Posterior vena cava (tissue), 2 donors: ENCODE data around the gene SH3RF3. TPM values are rescaled to one million over a fixed set of nuclear protein-coding genes. Genes with fewer than 3 reads are reported as not detected.

Experiments used
- DNase-seq: peaks from one replicate; pipeline ENCODE4 v3.0.0-alpha.2; 2020; ENCODE audit warnings: low spot score
- intact Hi-C, 2 donors: fragments of 100-400 bp; cut with DNase I; formaldehyde crosslinking; loops; one replicate each; pipeline versions ENCODE4 v1.14.1 to v1.14.2; 2022 to 2023
- total RNA-seq, 2 donors: library from RNA; stranded (reverse); fragmentation: NEBNext Ultra II Directional; extraction: Animal tissue kit (Norgen Biotek cat#: 25700); gene quantifications; one replicate each; pipeline ENCODE4 v1.2.1, GENCODE V29; 2021
- donor health status: DM: yes; HTN: yes; CAD: no.
- donor health status: DM: yes; HTN: yes; CAD: no.

The SH3RF3 gene
- total RNA-seq, 2 donors from 2014 or later: 10.1 to 14.1 TPM

DNA sequence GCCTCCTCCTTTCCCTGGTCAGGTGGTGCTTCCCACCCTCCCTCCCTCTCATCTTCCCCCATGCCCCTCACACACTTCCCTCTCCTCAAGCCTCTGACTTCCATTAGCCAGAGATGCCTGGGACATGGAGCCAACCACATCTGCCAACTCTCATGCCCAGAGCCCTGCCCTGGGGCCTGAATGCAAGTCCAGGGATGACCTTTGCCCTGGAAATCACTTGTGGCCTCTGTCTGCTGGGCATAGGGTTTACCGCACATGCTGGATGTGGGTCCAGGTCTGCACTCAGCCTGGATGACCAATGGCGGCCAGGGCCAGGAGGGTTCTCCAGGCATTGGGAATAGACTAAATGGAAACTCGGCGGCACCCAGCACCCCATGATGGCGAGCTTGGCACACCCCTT, 385.9 kb downstream of the SH3RF3 start:
- intact Hi-C loops: loop anchor here in 1 of 2 donors (5.0 kb wide), 1 partner anchor 388 kb away; the partner anchor contains the start of gene SH3RF3

GRCh38 chr2:109516445-109517117, 387.6 kb downstream of the SH3RF3 start:
- DNase-seq: peak; percentile 82
- intact Hi-C loops: no loop called here

More for the DNA sequence above, 385.9 kb downstream of the SH3RF3 start:
- no peak for DNase-seq

DNA sequence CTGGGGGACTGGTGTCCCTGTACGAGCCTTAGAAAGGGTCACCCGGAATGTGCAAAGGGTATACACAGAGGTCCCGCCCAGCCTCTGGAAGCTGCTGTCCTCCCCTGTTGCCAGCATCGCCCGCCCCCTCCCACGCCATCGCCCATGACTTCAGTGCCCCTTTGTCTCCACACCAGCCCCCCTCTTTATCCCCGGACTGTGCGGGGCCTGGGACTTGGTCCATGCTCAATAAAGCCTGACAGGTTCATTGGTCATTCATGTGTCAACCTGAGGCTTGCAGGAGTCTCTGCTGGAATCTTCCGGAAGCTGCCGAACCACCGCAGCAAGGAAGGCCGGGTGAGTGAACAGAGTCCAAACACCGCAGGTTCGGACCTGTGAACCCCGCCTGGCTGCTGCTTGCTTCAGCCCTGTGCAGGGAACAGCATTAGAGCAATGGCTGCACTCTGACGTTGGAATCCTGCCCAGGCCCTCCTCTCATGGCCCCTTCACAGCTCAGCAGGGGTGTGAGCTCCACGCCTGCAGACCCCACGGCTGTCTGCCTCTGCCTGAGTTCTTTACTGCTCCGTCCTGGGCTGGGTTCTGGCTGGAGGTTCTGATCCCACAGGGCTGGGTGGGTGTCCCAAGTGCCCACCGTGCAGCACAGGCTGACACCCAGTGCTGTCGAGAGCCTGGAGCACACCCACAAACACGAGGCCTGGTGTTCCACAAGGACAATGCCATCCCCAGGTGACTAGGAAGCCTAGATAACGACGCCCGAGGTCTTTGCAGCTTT, 388.3 kb downstream of the SH3RF3 start:
- intact Hi-C loops: no loop called here
- DNase-seq: no peak

DNA sequence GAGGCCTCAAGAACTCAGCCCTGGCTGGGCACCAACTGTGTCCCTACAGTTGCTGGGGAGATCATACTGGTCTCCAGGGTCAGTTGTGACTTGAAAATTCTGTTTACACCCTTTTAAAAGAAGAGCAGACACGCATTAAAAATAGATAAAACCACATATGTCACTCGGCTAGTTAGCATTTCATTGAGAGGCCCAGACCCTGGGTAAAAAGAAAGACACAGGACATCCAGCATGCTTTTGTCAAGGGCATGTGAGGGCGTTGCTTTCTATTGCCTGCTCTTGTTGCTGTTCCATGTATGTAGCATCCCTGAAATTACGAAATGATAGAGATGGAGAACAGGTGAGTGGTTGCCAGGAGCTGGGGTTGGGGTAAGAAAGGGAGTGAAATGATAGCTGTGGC, 390.5 kb downstream of the SH3RF3 start:
- DNase-seq: peak; percentile 30
- intact Hi-C loops: no loop called here

- intact Hi-C loops: no loop called here
- DNase-seq: peak; percentile 40
These were observed 392.4 kb downstream of the SH3RF3 start for GRCh38 chr2:109521233-109522062.

DNA sequence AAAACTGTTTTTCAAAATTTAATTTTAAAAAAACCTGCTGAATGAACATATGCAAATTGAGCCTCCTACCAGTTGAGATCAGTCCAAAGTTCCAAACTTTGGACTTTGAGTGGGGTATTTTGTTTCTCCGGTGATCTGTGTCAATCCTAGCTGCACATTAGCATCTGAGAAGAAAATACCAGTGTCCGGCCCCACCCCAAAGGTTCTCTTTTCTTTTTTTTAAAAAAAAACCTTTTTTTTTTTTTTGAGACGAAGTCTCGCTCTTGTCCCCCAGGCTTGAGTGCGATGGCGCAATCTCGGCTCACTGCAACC, 393.0 kb downstream of the SH3RF3 start:
- peak; percentile 13 for DNase-seq
- intact Hi-C loops: no loop called here

- intact Hi-C loops: no loop called here
- peak; percentile 22 for DNase-seq
These were observed 394.1 kb downstream of the SH3RF3 start for GRCh38 chr2:109523121-109523520.

DNA sequence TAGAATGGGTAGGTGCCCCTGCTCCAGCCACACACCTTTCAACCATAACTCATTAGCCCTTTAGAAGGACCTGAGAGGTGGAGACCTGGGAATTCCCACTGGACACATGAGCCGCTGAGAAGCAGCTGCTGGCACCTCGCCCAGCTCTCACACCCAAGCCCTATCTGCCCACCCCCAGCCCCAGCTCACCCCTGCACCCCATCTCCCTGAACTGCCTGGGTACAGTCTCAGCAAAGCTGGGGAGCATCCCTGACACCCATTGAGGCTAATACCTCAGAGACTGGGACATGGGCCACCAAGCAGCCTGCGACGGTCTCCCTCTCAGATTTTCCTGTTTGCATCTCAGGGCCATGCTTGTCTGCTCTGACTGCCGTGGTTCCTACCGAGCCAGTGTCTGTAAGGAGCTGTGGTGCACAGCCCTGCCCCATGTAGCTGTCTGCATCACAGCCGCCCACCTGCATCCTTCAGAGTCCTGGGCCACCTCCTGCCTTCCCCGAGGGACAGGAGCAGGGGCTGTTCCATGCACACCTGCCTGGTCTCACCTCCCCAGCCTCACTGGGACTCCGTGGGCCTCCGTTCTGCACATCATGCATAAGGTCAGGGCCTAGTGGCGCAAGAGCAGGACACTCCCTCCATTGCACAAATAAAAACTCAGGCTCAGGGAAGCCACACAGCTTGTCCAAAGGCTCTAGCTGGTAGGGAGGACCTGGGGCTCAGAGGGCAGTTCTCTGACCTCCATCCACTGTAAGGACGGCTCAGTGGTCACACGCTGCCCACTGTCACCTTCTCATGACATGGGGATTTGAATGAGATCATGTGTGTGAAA, 394.7 kb downstream of the SH3RF3 start:
- DNase-seq: peak; percentile 56
- intact Hi-C loops: no loop called here

- intact Hi-C loops: no loop called here
These were observed 396.8 kb downstream of the SH3RF3 start for GRCh38 chr2:109525836-109526235.

DNA sequence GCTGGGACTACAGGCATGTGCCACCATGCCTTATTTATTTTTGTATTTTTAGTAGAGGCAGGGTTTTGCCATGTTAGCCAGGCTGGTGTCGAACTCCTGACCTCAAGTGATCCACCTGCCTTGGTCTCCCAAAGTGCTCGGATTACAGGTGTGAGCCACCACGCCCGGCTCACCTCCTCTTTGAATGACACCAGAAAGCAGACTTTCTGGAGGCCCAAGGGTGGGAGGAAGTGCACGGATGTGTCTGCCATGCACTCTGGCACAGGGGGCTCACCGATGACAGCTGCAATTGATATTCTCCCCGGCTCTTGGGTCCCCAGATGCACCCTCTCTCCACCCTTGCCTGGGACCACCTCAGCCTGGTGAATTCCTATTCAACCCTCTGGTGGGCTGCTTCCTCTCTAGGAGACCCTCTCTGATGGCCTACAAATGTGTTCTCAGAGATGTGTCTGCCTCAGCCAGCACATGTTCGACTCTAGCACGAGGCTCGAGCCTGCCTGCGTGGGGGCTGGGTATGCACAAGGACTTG, 397.5 kb downstream of the SH3RF3 start:
- DNase-seq: peak; percentile 59
- intact Hi-C loops: no loop called here

More at GRCh38 chr2:109525836-109526235, 396.8 kb downstream of the SH3RF3 start:
- peak; percentile 51 for DNase-seq

- intact Hi-C loops: no loop called here
These were observed 398.1 kb downstream of the SH3RF3 start for GRCh38 chr2:109527079-109527478.

GRCh38 chr2:109527846-109528705, 399.1 kb downstream of the SH3RF3 start:
- peak; percentile 42 for DNase-seq
- intact Hi-C loops: no loop called here

More at GRCh38 chr2:109527079-109527478, 398.1 kb downstream of the SH3RF3 start:
- peak; percentile 38 for DNase-seq

DNA sequence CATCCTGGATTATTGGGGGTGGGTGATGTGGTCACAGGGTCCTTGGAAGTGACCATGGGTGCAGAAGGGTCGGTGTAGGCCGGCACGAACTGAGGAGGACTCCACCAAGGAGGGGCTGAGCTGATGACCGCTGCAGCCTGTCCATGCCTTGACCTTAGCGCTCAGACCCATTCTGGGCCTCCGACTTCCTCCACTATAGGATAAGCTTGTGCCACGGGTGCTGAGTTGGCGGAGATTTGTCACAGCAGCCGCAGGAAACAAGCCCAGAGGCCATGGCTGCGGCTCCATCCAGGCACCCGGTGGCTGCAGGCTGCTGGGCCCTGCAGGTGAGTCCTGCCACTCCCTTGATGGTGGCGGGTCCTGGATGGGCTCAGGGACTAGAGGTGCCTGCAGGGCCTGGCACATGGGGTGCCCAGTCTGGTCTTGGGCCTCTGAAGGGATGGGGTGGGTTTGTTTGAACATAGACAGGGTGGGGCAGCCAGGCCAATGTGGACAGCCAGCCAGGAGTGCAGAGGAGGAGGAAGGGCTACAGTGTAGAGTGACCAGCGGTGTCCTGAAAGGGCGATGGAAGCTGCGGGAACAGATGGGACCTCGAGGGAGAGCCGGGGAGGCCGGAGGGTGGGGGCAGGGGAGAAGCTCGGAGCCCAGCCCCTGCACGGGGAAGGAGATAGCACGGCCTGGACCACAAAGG, 400.0 kb downstream of the SH3RF3 start:
- peak; percentile 65 for DNase-seq
- intact Hi-C loops: no loop called here

DNA sequence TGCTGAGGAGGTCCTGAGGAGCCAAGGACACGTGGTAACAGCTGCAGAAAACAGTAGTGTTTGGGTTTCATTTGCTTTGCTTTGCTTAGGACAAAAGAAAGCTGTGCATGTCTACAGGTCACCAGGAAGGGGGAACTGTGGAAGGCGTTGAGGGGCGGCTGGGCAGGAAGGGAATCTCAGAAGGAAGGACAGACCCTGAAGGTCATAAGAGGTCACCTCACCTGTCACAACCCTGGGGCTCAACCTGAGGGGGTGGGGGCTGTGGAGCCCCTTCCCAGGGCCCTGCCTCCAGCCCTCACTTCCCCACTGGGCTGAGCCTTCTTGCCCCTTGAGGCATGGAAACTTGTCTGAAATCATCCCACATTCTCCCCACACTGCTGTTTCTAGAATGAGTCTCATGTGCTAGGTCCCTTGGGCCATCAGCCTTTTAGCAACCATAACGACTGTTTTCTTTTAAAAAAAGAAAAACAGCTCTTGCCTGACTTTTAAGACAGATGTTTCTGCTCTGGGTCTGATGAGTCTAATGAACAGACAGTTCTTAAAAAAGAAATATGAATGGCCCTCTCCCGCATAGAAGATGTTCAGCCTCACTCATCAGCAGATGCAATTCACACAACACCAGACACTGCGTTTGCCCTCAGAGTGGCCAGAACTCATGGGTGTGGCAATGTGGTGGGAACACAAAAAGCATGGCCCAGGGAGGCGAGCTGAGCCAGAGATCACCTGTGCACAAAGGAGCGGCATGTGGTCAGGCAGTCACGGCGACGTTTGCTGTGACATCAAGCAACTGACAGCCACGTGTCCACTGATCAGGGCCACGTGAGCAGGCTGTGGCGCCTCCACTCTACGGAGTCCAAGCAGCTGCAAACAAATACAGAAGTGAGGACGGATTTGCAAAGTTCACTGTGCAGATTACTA, 400.8 kb downstream of the SH3RF3 start:
- intact Hi-C loops: no loop called here
- DNase-seq: peak; percentile 72

GRCh38 chr2:109530712-109531111, 401.7 kb downstream of the SH3RF3 start:
- no peak for DNase-seq
- intact Hi-C loops: no loop called here

DNA sequence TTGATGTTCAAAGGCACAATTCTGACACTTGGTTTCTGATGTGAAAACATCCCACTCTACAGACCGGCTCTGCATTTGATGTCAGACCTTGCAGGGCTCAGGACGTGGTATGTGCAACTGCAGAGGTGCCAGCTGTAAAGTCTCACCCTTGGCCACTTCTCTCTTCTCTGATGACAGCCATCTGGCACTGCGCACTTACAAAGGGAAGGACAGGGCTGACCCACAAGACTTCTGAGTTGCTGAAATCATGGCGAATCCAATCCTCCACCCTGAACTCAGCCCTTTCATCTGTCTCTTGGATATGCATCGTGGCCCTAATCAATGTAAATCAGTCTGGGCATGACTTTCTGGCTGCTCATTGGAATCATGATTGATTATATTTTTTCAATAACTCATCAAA, 402.2 kb downstream of the SH3RF3 start:
- peak; percentile 45 for DNase-seq
- intact Hi-C loops: no loop called here
